Bone marrow (tissue), 2 donors: ENCODE measurements around the gene HLA-A.
"Not testable (repeated sequence)": the region's sequence is repeated elsewhere in the genome, so short reads cannot be mapped to it uniquely, and the experiment has no call there.

Source experiments
- DNase-seq, 2 donors: peaks; one replicate each; lab custom pipeline; 2025; lab: John Stamatoyannopoulos, UW

Gene HLA-A

DNA sequence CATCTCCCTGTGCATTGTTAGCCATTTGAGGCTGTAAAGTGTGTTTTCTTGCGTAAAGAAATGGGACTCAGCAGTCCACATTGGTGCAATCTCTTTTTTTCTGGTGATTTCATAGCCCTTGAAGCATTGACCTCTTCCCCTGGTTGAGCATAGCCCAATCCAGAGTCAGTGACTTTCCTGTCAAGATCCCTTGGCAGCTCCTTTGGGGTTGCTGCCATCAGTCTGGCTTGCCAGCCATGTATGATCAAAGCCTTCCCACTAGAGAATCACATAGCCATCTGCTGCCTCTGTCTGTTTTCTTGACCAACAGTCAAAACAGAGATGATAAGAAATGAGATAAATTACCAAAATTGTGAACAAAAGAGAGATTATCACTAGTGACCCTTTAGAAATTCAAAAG, 19.6 kb downstream of the HLA-A start:
- no peak for DNase-seq

DNA sequence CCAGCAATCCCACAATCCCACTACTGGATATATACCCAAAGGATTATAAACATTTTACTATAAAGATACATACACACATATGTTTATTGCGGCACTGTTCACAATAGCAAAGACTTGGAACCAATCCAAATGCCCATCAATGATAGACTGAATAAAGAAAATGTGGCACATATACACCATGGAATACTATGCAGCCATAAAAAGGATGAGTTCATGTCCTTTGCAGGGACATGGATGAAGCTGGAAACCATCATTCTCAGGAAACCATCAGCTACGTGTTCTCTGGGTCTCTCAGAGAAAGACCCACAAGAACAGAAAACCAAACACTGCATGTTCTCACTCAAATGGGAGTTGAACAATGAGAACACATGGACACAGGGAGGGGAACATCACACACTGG, 21.4 kb downstream of the HLA-A start:
- not testable (repeated sequence) for DNase-seq

DNA sequence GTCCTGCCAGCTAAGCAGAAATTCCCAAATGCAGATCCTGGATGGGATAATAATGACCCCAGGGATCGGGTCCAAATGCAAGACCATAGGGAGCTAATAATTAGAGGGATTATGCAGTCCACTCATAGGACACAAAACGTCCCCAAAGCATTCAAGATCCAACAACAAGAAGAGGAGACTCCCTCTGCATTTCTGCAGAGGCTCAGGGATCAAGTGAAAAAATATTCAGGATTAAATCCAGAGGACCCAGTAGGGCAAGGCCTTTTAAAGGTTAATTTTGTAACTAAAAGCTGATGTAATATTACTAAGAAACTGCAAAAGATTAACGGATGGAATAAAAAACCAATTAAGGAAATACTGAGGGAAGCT, 22.2 kb downstream of the HLA-A start:
- DNase-seq: no peak

DNA sequence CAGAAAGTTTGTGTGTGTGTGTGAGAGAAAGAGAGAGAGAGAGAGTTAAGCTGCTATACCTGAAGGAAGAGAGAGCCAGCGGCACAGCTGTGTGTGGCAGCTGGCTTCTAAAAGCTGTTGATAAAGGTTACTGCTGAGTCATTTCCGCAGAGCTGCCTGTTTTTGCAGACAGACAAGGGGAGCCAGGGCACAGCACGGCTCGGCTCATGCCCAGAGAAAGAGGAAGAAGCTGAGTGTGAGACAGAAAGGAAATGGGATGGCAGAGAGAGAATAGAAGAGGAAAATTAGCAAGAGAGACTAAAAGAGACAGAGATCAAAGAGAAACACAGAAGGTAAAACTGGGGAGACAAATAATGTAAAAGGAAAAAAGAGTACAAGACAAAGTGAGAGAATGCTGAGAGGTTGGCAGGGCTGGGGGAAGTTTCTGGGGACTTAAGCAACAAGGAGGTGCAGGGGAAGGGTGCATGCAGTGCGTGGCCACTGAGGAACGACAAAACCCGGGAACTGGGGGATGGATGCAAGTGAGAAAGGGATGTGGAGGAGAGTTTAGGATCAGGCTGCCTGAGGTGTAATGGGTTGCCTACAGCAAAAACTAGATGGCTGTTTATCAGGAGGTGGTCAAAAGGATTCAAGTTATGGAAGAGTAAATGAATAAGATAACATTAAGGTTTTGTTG, 22.7 kb downstream of the HLA-A start:
- peak; percentile 12 to 97 for DNase-seq

DNA sequence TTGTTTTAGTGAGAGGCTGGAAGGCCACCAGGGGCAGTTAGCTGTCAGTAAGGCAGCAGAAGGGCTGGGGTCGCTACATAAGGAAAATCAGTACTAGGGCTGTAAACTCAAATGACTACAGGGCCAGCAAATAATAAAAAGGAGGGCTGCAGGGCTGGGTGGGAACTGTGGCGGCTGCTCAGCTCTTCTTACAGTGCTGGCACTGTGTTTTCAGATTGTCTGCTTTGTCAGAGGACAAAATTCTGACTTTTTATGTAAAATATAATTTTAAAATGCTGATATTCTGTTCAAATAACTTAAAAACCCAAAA, 23.2 kb downstream of the HLA-A start:
- DNase-seq: no peak

DNA sequence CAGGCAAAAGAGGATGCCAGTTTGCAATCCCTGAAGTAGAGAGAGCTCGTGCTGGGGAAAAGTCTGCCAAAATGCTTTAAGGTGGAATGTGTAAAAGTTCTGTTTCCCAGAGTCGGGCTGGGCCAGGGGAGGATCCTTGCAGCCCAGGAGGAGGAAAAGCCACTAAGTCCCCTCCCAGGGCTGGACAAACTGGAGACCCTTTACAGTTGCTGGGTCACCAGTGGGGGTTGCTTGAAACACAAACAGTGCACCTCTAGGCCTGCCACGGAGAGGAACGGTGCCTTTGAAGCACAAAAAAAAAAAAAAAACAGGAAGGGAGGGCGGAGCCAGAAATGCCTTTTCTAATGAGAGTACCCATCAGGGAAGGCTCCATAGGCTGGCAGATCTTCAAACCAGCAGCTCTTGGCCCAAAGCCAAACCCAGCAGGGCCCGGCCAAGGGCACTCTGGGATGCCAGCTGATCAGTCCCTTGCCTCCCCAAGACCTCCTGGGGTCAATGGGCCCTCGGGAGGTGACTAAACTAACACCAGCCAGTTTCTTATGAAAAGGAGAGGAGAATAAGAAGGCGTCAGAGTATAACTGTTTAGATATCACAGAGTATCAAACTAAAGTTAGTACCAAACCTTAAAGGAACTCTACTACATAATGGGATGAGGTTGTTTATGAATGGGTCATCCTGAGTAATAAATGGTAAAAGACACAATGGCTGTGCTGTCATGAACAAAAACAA, 23.7 kb downstream of the HLA-A start:
- peak; percentile 37 to 47 for DNase-seq

DNA sequence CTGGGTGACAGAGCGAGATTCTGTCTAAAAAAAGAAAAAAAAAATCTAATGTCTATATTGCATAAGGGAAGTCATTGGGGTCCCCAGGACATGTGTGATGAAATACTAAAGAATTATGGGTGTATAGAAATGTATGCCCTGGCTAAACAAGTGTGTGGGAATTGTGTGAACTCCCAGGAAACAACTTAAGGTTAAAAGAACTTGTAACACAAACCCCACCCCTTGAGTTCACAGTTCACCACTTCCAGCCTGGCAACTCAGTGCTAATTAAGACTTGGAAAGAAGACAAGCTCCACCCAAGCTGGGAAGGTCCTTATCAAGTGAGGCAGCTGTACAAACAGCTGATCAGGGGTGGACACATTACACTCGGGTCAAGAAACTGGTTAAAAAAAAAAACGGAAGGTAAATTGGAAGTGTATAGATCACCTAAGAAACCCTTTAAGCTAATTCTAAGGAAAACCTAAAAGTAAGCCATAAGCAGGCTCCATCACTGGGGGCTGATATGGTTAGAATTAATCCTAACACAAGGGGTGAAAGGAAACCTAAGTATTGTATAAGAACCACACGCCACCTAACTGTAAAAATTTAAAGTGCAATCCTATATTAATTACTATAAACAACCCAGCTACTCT, 25.2 kb downstream of the HLA-A start:
- DNase-seq: peak in 1 of 2 donors; percentile 13

DNA sequence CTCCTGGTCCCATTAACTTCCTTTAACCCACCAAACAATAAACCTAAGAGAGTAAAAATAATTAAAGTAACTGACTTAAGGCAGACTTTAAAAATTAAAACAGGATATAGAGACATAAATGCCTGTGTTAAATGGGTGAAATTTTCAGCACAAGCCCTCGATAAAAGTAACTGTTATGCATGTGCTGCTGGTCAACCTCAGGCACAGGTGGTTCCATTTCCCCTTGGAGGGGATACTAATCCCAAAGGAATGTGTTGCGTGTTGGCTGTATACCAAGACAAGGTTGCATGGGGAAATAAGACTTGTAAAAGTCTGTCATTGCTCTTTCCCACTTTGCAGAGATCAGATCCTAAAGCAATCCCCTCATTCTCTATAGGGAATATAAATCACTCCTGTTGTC, 25.8 kb downstream of the HLA-A start:
- DNase-seq: no peak

DNA sequence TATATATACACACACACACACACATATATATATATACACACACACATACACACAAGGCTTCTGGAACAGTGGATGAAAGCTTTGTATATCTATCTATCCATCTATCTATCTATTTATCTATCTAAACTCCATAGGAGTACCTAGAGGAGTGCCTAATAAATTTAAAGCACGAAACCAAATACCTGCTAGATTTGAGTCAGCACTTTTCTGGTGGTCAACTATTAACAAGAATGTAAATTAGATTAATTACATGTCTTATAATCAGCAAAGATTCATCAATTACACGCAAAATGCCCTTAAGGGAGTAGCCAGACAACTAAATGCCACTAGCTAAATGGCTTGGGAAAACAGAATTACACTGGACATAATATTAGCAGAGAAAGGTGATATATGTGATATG, 26.6 kb downstream of the HLA-A start:
- no peak for DNase-seq

DNA sequence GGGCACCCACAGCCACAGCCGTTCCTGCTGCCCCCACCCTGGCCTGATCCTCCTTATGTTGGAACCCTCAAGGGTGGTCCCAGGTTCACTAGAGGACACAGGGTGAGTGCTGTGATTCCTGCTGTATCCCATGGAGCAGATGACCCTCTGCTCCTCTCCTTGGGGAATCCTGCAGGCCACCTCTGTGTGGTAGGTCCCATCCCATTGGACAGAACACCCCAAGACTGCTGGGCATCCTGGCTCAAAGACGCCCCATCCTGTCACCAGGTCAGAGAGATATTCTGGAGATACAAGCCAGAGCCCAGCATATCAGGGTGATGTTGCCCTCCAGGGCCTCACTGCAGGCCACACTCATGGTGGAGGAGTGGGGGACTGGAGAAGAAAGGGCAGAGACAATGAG, 28.4 kb downstream of the HLA-A start:
- DNase-seq: no peak

DNA sequence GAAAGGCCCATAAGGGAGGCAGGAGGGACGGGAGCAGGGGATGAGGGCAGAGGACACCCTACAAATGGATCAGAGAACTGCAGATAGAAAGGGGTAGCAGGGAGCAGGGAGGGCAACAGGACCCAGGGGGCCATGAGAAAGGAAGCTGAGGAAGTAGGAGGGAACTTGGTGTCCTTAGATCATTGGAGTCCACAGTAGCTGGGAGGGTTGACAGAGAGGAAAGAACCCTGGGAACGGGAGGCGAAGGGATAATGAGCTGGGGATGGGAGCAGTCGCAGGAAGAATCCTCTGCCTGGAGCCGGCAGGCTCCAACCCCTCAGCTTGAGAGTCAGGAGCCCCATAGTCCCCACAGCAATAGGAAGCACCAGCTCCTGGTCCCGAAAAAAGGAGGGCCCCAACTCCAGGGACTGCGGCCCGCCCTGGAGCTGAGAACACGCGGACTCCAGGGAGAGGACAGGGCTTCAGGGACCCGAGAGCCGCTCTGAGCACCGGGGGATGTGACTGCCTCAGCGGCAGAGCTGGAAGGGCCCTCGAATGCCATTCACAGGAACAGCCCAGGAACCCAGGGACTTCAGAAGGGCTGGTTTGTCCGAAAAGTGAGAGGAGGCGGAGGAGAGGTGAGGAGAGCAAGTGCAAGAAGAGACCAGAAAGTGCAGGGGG, 32.7 kb downstream of the HLA-A start:
- peak in 1 of 2 donors; percentile 8 for DNase-seq

DNA sequence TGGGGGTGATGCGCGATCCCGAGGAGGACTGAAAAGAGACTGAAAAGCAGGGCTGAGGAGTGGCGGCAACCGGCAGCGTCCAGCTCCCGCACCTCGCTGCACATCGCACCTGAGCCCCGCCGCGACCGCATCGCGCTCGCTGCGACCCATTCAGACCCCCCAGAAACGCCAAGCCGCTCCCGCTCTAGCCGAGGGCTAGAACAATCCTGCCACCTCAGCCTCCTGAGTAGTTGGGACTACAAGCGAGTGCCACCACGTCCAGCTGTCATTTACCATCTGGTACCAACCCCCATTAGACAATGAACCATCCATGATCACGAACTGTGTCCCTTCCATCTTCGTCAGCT, 33.2 kb downstream of the HLA-A start:
- DNase-seq: no peak

DNA sequence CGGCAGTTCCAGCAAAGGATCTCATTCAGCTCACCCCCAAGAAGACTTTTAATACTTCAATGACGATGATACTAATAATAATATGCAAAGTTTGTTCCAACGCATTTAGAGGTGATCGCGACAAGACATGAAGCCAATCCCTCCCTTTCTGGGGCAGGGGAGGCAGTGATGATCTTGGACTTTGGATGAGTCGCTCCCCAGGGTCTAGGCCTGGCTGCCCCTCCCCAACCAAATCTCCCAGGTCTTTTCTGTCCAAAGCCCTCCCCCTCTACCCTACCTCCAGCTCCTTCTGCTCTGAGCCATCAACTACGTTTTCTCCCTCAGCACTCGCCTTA, 33.9 kb downstream of the HLA-A start:
- no peak for DNase-seq

DNA sequence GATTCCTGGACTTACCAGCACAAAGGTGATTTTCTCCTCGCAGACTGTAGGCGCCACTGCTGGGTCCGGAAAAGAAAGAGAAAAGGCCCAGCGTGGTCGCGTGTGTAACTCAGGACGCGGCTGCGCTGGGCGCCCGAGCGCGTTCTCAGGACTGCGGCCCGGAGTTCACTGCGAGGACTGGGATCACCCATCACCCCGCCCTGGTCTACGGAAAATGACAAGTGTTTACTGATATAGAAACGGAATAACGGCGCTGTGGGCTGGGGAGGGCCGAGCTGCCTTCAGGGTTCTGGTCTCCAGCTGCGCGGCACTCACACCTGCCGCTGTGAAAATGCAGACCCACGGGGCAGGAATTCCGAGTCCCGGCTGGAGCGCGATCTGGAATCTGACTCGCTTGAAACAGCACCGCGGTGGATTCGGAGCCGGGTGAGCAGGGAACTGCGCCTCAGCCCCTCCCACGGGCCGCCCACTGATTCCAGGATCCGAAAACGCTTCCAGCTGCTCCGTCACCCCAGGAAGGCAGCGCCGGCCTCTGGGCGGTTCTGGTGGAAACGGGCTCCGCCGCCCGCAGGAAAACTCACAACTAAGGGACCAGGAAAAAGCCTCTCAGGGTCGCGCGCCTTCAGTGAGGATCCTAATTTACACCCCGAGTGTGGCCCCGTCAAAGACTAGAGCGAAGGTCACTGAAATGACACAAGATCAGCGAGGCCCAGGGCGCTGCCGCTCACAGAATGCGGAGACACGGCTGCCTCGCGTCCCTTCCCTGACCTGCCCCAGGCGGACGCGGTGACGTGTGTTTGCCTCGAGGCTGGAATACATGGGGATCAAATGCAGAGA, 34.5 kb downstream of the HLA-A start:
- peak; percentile 18 to 32 for DNase-seq

DNA sequence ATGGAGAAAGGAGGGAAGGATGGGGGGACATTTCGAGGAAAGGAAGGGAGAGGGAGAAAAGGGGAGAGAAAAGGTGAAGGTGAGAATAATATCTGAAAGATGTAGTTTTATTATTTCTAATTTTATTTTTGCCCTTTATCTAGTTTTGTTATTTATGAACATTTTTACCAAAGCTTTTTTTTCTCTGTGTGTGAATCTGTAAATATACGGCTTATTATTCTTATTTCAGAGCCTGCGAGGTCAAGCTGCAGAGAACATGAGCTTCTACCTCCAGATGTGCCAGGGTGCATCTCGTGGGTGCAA, 35.0 kb downstream of the HLA-A start:
- no peak for DNase-seq

DNA sequence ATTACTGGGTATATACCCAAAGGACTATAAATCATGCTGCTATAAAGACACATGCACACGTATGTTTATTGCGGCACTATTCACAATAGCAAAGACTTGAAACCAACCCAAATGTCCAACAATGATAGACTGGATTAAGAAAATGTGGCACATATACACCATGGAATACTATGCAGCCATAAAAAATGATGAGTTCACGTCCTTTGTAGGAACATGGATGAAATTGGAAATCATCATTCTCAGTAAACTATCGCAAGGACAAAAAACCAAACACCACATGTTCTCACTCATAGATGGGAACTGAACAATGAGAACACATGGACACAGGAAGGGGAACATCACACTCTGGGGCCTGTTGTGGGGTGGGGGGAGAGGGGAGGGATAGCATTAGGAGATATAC, 37.7 kb downstream of the HLA-A start:
- not testable (repeated sequence) for DNase-seq

DNA sequence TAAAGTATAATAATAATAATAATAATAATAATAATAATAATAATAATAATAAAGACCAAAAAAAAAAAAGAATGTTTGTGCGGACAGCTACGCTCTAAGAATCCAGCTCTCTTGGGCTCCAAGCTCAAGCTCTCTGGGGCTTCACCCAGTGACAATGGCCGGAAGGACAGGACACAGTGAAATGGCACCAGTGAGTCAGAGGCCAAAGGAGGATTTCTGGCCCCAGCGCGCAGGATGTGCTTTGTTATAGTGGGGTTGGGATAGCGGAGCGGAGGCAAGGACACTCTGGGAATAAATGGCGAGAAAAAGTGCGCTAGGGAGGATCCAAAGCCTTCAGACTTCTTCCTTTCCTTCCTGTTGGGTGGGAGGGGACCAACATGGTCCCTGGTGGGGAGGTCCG, 38.2 kb downstream of the HLA-A start:
- DNase-seq: no peak

DNA sequence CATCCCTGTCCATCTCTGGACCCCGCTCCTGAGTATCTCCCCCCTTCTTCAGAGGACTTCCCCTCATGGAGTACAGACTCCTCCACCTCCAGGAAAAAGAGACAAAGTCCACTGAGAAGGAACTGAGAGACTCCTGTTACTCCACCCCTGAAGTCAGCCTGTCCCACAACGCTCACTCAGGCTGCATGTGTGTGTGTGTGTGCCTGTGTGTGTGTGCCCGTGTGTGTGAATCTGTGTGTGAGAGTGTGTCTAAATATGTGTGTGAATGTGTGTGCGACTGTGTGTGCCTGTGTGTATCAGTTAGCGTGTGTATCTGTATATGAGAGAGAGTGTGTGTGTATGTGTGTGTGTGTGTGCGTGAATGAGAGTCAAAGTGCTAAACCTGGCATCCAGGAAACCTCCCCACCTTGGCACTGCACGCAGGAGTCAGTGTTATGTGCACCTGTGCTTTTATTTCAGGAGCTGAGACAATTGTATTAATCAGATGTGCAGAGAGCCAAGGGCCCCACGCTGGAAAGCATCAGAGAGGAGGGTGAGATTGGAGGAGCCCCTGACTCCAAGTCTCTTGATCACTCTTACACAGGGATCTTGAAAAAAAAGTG, 39.0 kb downstream of the HLA-A start:
- no peak for DNase-seq

DNA sequence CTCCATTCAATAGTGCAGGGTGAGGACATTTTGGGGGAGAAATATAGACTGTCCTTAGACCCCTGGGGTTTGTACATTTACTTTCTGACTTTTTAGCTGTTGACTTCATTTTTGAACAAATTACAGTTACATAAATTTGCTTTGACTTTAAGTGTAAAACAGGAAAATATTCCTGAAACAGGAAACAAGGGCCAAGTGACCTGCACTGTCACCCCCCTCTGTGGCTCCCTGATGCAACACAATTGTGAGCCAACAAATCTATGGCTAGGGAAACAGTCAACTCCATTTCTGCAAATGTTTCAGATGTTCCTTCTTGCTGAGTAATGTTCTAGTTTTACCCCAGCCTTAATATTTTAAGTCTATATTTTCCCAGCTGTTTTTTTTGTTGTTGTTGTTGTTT, 39.8 kb downstream of the HLA-A start:
- DNase-seq: no peak

DNA sequence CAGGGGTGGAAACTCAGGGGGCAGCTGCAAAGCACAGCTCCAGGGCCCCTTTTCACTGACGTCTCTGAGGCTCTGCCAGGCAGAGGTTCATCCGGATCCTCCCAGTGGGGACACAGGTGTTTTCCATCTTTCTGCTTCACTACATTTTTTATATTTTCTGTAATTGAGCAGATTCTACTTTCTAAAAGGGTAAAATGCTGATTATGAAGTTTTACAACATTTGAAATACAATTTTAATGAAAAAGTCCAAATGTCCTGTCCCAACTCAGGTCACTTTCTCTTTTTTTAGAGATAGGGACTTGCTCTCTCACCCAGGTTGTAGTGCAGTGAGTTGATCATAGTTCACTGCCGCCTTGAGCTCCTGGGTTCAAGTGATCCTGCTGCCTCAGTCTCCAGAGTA, 41.9 kb downstream of the HLA-A start:
- DNase-seq: no peak

DNA sequence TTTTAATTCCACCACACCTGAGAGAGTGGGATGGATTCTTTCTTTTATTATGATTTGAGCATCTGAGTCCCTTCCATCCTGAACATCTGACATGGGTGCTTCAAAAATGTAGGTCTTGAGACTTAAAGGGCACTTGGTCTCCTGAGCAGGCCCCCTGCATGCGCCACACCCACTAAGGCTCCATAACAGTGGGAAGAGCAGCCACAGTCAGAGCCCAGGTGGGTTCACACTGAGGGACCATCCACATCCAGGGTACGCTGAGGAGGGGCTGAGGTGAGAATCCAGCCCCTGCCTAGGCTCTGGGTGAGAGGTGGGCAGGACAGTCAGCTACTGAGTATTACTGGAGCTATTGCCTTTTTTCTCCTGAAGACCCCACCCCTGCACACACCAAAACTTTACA, 42.7 kb downstream of the HLA-A start:
- DNase-seq: no peak

DNA sequence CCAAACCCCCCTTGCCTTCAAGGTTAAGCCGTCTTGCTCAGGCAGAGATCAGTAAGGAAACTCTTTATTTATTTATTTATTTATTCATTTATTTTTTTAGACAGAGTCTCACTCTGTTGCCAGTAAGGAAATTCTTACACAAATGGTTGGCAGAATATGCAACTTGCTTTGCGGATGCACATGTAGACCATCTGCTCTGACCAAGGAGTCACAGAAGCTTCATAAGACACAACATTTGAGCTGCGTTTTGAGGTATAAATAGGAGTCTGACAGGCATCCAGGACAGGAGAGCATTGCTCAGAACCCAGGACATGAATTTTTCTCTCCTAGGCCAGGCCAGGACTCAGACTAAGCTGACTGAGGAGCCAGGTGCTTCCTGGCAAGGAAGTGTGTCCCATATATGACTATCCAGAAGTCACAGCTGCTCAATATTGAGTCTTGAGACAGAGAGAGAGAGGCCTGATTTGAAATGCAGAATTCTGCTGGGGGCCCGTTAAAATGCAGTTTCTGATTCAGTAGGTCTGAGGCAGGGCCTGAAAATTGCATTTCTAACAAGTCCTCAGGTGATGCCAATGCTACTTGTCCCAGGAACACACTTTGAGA, 43.9 kb downstream of the HLA-A start:
- DNase-seq: peak in 1 of 2 donors; percentile 44
